Transverse colon (tissue), 4 donors: ENCODE results near the gene WNT4.

ENCODE experiments used
- CTCF ChIP-seq, 5 experiments: fragments of 200-600 bp in 3 of 5; fragments of 450-650 bp in 2 of 5; sonication (generic) in 3 of 5; IDR thresholded peaks; 1 replicate in 2 of 5; 2 replicates in 3 of 5; pipeline ENCODE4 v1.5.1; 2016 to 2017; ENCODE audit warnings: antibody characterized with exemption in 5 of 5, inconsistent platforms in 3 of 5, mild to moderate bottlenecking in 2 of 5, moderate library complexity in 1 of 5
- EP300 ChIP-seq: sonication (generic); formaldehyde crosslinking; IDR thresholded peaks from one replicate; pipeline ENCODE4 v1.6.1; 2017; ENCODE audit warnings: antibody characterized with exemption, low read depth
- POLR2A ChIP-seq: fragments of 450-650 bp; IDR thresholded peaks from one replicate; pipeline ENCODE4 v1.6.1; 2016; ENCODE audit warnings: antibody characterized with exemption, mild to moderate bottlenecking, moderate library complexity
- POLR2AphosphoS5 ChIP-seq, 3 donors: sonication (generic); formaldehyde crosslinking; IDR thresholded peaks; one replicate each; pipeline ENCODE4 v1.6.1; 2016; ENCODE audit warnings: antibody characterized with exemption in 3 of 3

- TF ChIP-seq POLR2AphosphoS5 (IDR thresholded peaks at IDR 0.05) (no peak), CTCF (IDR thresholded peaks at IDR 0.05) (no peak), POLR2A (no peak), EP300 (no peak)
Observed at GRCh38 chr1:22123901-22124404, 18.9 kb downstream of the WNT4 start.
